H9 (cell line): ENCODE measurements around the gene JMJD7. TPM values are rescaled to one million over a fixed set of nuclear protein-coding genes. Genes with fewer than 3 reads are reported as not detected.

Experiments used
- DNase-seq: peaks from one replicate; pipeline ENCODE4 v3.0.0-alpha.2; 2017
- H2AFZ ChIP-seq: one replicate; pipeline ENCODE4 v1.6.1; 2013; ENCODE audit warnings: mild to moderate bottlenecking, low read length, control low read depth, moderate library complexity
- H2AK5ac ChIP-seq: 2 replicates; pipeline ENCODE4 v1.6.1; 2013; ENCODE audit warnings: low read length, control low read depth, mixed read lengths; ENCODE audit not compliant: insufficient read length
- H2BK120ac ChIP-seq: one replicate; pipeline ENCODE4 v1.6.1; 2013; ENCODE audit warnings: low read depth, mild to moderate bottlenecking, low read length, control low read depth, inconsistent platforms; ENCODE audit not compliant: poor library complexity, severe bottlenecking
- H2BK12ac ChIP-seq: 2 replicates; pipeline ENCODE4 v1.6.1; 2013; ENCODE audit warnings: low read length, control low read depth, mixed read lengths, low read depth; ENCODE audit not compliant: insufficient read length
- H2BK15ac ChIP-seq: 2 replicates; pipeline ENCODE4 v1.6.1; 2013; ENCODE audit warnings: low read depth, low read length, control low read depth
- H2BK20ac ChIP-seq: one replicate; pipeline ENCODE4 v1.6.1; 2013; ENCODE audit warnings: low read depth, mild to moderate bottlenecking, low read length, control low read depth, inconsistent platforms; ENCODE audit not compliant: poor library complexity, severe bottlenecking
- H2BK5ac ChIP-seq: 2 replicates; pipeline ENCODE4 v1.6.1; 2013; ENCODE audit warnings: low read length, control low read depth, mixed read lengths; ENCODE audit not compliant: insufficient read length
- H3K14ac ChIP-seq: 2 replicates; pipeline ENCODE4 v1.6.1; 2013; ENCODE audit warnings: low read length, control low read depth; ENCODE audit not compliant: insufficient read depth
- H3K18ac ChIP-seq: 2 replicates; pipeline ENCODE4 v1.6.1; 2013; ENCODE audit warnings: low read depth, mild to moderate bottlenecking, mixed read lengths, low read length, control low read depth; ENCODE audit not compliant: insufficient read length
- H3K23ac ChIP-seq: 2 replicates; pipeline ENCODE4 v1.6.1; 2013; ENCODE audit warnings: low read length, control low read depth, mixed read lengths, low read depth; ENCODE audit not compliant: insufficient read length
- H3K23me2 ChIP-seq: 2 replicates; pipeline ENCODE4 v1.6.1; 2013; ENCODE audit warnings: low read depth, mild to moderate bottlenecking, mixed read lengths, low read length, control low read depth; ENCODE audit not compliant: insufficient read length, poor library complexity, severe bottlenecking
- H3K27ac ChIP-seq: 2 replicates; pipeline ENCODE4 v1.5.1; 2013; ENCODE audit warnings: low read length, control low read depth, mixed read lengths, low read depth; ENCODE audit not compliant: insufficient read length
- H3K27me3 ChIP-seq: 2 replicates; pipeline ENCODE4 v1.6.1; 2013; ENCODE audit warnings: low read length, control low read depth, inconsistent platforms; ENCODE audit not compliant: insufficient read depth
- H3K4ac ChIP-seq: 2 replicates; pipeline ENCODE4 v1.6.1; 2013; ENCODE audit warnings: low read depth, mild to moderate bottlenecking, control low read depth, inconsistent platforms, low read length, moderate library complexity
- H3K4me1 ChIP-seq: 2 replicates; pipeline ENCODE4 v1.6.1; 2013; ENCODE audit warnings: low read length, control low read depth, inconsistent platforms; ENCODE audit not compliant: insufficient read depth
- H3K4me2 ChIP-seq: 2 replicates; pipeline ENCODE4 v1.6.1; 2013; ENCODE audit warnings: low read length, control low read depth, mixed read lengths; ENCODE audit not compliant: insufficient read length, insufficient read depth
- H3K56ac ChIP-seq: 2 replicates; pipeline ENCODE4 v1.6.1; 2013; ENCODE audit warnings: low read depth, mild to moderate bottlenecking, mixed read lengths, low read length, control low read depth; ENCODE audit not compliant: insufficient read length
- H3K79me1 ChIP-seq: 2 replicates; pipeline ENCODE4 v1.6.1; 2013; ENCODE audit warnings: low read depth, mild to moderate bottlenecking, moderate library complexity, low read length, control low read depth, inconsistent platforms; ENCODE audit not compliant: insufficient read depth, poor library complexity, severe bottlenecking
- H3K79me2 ChIP-seq: 2 replicates; pipeline ENCODE4 v1.6.1; 2013; ENCODE audit warnings: low read length, control low read depth, inconsistent platforms; ENCODE audit not compliant: insufficient read depth
- H3K9ac ChIP-seq: 2 replicates; pipeline ENCODE4 v1.6.1; 2013; ENCODE audit warnings: low read length, control low read depth, mixed read lengths; ENCODE audit not compliant: insufficient read length; ENCODE audit errors: extremely low read depth
- H3K9me3 ChIP-seq: one replicate; pipeline ENCODE4 v1.6.1; 2013; ENCODE audit warnings: low read depth, low read length, inconsistent platforms; ENCODE audit not compliant: control insufficient read depth
- H3T11ph ChIP-seq: one replicate; pipeline ENCODE4 v1.6.1; 2013; ENCODE audit warnings: mild to moderate bottlenecking, low read length, control low read depth, inconsistent platforms
- H4K20me1 ChIP-seq: one replicate; pipeline ENCODE4 v1.6.1; 2013; ENCODE audit not compliant: control insufficient read depth, insufficient read length, insufficient read depth
- H4K5ac ChIP-seq: 2 replicates; pipeline ENCODE4 v1.6.1; 2013; ENCODE audit warnings: low read depth, mild to moderate bottlenecking, mixed read lengths, low read length, control low read depth; ENCODE audit not compliant: insufficient read length
- H4K8ac ChIP-seq: replicated peaks from 2 replicates; pipeline ENCODE4 v1.6.1; 2013; ENCODE audit warnings: low read length, control low read depth, mixed read lengths, low read depth; ENCODE audit not compliant: insufficient read length
- H4K91ac ChIP-seq: 2 replicates; pipeline ENCODE4 v1.6.1; 2013; ENCODE audit warnings: low read depth, mild to moderate bottlenecking, moderate library complexity, mixed read lengths, low read length, control low read depth; ENCODE audit not compliant: insufficient read length
- H3K27ac Mint-ChIP-seq, 3 experiments: 2 replicates in 2 of 3; 3 replicates in 1 of 3; pipeline ENCODE4 v1.8.0; 2020 to 2021; ENCODE audit warnings: mixed read lengths in 3 of 3, mild to moderate bottlenecking in 1 of 3, moderate library complexity in 1 of 3
- H3K27me3 Mint-ChIP-seq: 2 replicates; pipeline ENCODE4 v1.8.0; 2021; ENCODE audit warnings: low read depth, mild to moderate bottlenecking, moderate library complexity, mixed read lengths
- H3K36me3 Mint-ChIP-seq, 3 experiments: 2 replicates in 2 of 3; 3 replicates in 1 of 3; pipeline ENCODE4 v1.8.0; 2020 to 2021; ENCODE audit warnings: low read depth in 3 of 3, mixed read lengths in 3 of 3; ENCODE audit not compliant: insufficient read depth in 1 of 3
- H3K4me1 Mint-ChIP-seq, 2 experiments: 2 replicates each; pipeline ENCODE4 v1.8.0; 2020; ENCODE audit warnings: mixed read lengths in 2 of 2
- H3K4me3 Mint-ChIP-seq, 2 experiments: 2 replicates in 1 of 2; 3 replicates in 1 of 2; pipeline ENCODE4 v1.8.0; 2020 to 2021; ENCODE audit warnings: mild to moderate bottlenecking in 2 of 2, mixed read lengths in 2 of 2, moderate library complexity in 1 of 2
- H3K9me3 Mint-ChIP-seq, 2 experiments: 2 replicates in 1 of 2; 3 replicates in 1 of 2; pipeline ENCODE4 v1.8.0; 2020; ENCODE audit warnings: mild to moderate bottlenecking in 2 of 2, mixed read lengths in 2 of 2, moderate library complexity in 1 of 2
- WGBS: extraction: QIAGEN DNeasy Blood & Tissue Kit; methylation state at CpG from one replicate; pipeline ENCODE4 v1.1.7; 2013; ENCODE audit warnings: missing lambda C conversion rate, low lambda C conversion rate, mixed read lengths; ENCODE audit not compliant: insufficient read length; ENCODE audit errors: extremely low coverage; 5-methylcytosine and 5-hydroxymethylcytosine counted together
- total RNA-seq: library from RNA; stranded (reverse); gene quantifications from 2 replicates; pipeline ENCODE4 v1.2.1, GENCODE V29; 2021
- TF ChIP-seq, protein P1 (sequence below): fragments of 200-600 bp; sonication (generic); conservative IDR thresholded peaks from 3 replicates; pipeline ENCODE4 v1.8.0; 2021; ENCODE audit warnings: antibody characterized with exemption, mild to moderate bottlenecking

JMJD7 gene
- total RNA-seq, 1 experiment from 2014 or later: 13.3 TPM

DNA sequence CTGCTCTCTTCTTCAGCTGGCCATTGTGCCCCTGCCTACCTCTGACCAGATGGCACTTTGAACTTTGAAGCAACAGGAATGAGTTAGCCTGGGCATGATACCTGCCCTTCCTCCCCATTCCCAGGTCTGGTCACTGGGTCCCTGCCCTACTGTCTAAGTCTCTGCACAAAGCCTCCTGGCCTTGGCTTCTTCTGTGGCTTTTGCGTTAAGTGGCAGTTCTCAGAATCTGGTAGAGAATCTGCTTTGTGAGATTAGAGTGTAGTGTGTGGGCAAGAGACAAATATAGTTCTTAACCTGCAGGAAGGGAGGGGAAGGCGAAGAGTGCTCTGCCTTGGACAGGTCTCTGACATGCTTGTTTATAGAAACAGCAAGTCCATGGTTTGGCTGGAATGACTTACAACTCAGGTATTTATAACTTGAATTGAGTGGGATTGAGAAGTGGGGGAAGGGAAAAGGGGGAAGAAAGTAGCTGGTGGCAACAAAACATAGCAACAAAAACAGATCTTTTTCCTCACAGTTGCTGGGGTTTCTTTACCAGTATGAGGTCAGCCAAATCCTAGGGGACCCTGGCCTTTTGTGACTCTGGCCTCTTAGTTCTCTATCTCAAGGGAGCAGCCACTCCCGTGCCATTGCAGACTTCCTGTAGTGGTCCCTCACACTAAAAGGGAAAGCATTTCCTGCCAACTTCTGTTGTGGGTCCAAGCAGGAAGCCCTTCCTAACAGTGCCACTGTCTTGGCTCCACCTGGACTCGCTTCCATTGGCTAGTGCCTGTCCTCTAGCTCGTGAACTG is 36.9 kb upstream of the JMJD7 start:
- Histone ChIP-seq H2BK20ac (no peak overlapping the region), H3K79me1 (no peaks in the 10 kb centered on the region), H3K79me2 (no peaks in the 10 kb centered on the region; the same call in 1 of the 2 replicates), H3K4me1 (peaks cover 22% of the 10 kb centered on the region), H2BK15ac (no peak overlapping the region), H2BK120ac (no peak overlapping the region), H3K4me2 (no peak overlapping the region), H3K9me3 (no peaks in the 10 kb centered on the region), H2AK5ac (no peak overlapping the region), H4K91ac (no peak overlapping the region), H4K8ac (no peak overlapping the region), H3T11ph (no peak overlapping the region), H4K20me1 (no peaks in the 10 kb centered on the region), H2BK12ac (no peak overlapping the region), H3K23me2 (no peaks in the 10 kb centered on the region), H3K4ac (no peak overlapping the region), H3K27ac (no peak overlapping the region), H3K23ac (no peak overlapping the region), H3K56ac (no peak overlapping the region), H3K18ac (no peak overlapping the region), H4K5ac (peak overlapping the region; percentile 36), H3K27me3 (no peaks in the 10 kb centered on the region), H2BK5ac (no peak overlapping the region), H3K9ac (no peak overlapping the region), H2AFZ (no peak overlapping the region), H3K14ac (peak overlapping the region; percentile 85; the same call in 1 of the 2 replicates)
- no peak for DNase-seq
- peaks cover 28 to 31% of the 10 kb centered on the region in 2 experiments for H3K4me1 Mint-ChIP-seq
- no CpG with 5 or more reads among the region's 5 CpGs for WGBS
- H3K9me3 Mint-ChIP-seq: no peaks in the 10 kb centered on the region
- 0 out of 5 replicates have a peak overlapping the region, but pooled peaks of 1 of the 2 experiments have one; percentile 8 for H3K4me3 Mint-ChIP-seq
- no peaks in the 10 kb centered on the region for H3K36me3 Mint-ChIP-seq
- TF ChIP-seq, protein P1, sequence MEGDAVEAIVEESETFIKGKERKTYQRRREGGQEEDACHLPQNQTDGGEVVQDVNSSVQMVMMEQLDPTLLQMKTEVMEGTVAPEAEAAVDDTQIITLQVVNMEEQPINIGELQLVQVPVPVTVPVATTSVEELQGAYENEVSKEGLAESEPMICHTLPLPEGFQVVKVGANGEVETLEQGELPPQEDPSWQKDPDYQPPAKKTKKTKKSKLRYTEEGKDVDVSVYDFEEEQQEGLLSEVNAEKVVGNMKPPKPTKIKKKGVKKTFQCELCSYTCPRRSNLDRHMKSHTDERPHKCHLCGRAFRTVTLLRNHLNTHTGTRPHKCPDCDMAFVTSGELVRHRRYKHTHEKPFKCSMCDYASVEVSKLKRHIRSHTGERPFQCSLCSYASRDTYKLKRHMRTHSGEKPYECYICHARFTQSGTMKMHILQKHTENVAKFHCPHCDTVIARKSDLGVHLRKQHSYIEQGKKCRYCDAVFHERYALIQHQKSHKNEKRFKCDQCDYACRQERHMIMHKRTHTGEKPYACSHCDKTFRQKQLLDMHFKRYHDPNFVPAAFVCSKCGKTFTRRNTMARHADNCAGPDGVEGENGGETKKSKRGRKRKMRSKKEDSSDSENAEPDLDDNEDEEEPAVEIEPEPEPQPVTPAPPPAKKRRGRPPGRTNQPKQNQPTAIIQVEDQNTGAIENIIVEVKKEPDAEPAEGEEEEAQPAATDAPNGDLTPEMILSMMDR: no peak
- H3K27me3 Mint-ChIP-seq: no peaks in the 10 kb centered on the region
- peak overlapping the region in 2 of 3 experiments; percentile 3 to 25; a peak in 2 of 7 replicates for H3K27ac Mint-ChIP-seq
